ENCODE measurements around the gene EIF1AD. TPM values are rescaled to one million over a fixed set of nuclear protein-coding genes. Genes with fewer than 3 reads are reported as not detected.

The EIF1AD gene
- 10 to 100 TPM; 17.6 to 25.0 TPM for total RNA-seq

- H3K27me3 ChIP-seq, result no peaks in the 10 kb centered on the region
- H3K4me1 ChIP-seq, result peaks cover 0 to 22% of the 10 kb centered on the region in 2 donors
- peak within 1 kb of the TSS; percentile 77 to 86 for H3K4me3 ChIP-seq
- H3K36me3 ChIP-seq, result peaks cover 48% of the 10 kb centered on the region
- peak within 1 kb of the TSS; percentile 90 to 91 for H3K27ac ChIP-seq
- peak; percentile 94 for DNase-seq (ENCODE audit: low spot score)
- no peaks in the 10 kb centered on the region for H3K9me3 ChIP-seq
- TF ChIP-seq CTCF (IDR thresholded peaks at IDR 0.05), result no peak
Measured at GRCh38 chr11:66001942-66002647, at the start of gene EIF1AD, which contains the start of gene BANF1. Gene EIF1AD (minus strand): TSS chr11:66002157. CDS start chr11:66000389, 1,768 bp downstream. Gene BANF1 (plus strand): TSS chr11:66002503. CDS start chr11:66003251, 748 bp downstream.

GRCh38 chr11:66051371-66051765 lies 49.4 kb upstream of the EIF1AD start:
- peak overlapping the region; percentile 92 to 94 for H3K27ac ChIP-seq
- H3K4me3 ChIP-seq, result peak overlapping the region; percentile 98 to 100
- H3K4me1 ChIP-seq, result peaks cover 3 to 39% of the 10 kb centered on the region in 2 donors
- no peak for TF ChIP-seq CTCF (IDR thresholded peaks at IDR 0.05)
- peaks cover 22% of the 10 kb centered on the region for H3K36me3 ChIP-seq
- no peaks in the 10 kb centered on the region for H3K27me3 ChIP-seq
- no peaks in the 10 kb centered on the region for H3K9me3 ChIP-seq
- DNase-seq (ENCODE audit: low spot score), result no peak

GRCh38 chr11:66050581-66051231 lies 48.7 kb upstream of the EIF1AD start:
- Histone ChIP-seq H3K4me3 (no peak overlapping the region), H3K36me3 (peaks cover 16% of the 10 kb centered on the region), H3K4me1 (peaks cover 3 to 39% of the 10 kb centered on the region in 2 donors), H3K27me3 (no peaks in the 10 kb centered on the region), H3K27ac (peak overlapping the region; percentile 92 to 94), H3K9me3 (no peaks in the 10 kb centered on the region)
- TF ChIP-seq CTCF (IDR thresholded peaks at IDR 0.05), result no peak
- no peak for DNase-seq (ENCODE audit: low spot score)

GRCh38 chr11:66048547-66049323 lies 46.8 kb upstream of the EIF1AD start, which contains the start of gene GAL3ST3:
Gene GAL3ST3 (minus strand): TSS chr11:66049161. CDS start chr11:66045415, 3,746 bp downstream.
- H3K36me3 ChIP-seq, result no peaks in the 10 kb centered on the region
- peaks cover 3 to 46% of the 10 kb centered on the region in 2 donors for H3K4me1 ChIP-seq
- TF ChIP-seq CTCF (IDR thresholded peaks at IDR 0.05), result no peak
- no peaks in the 10 kb centered on the region for H3K27me3 ChIP-seq
- peak within 1 kb of the TSS; percentile 55 to 80 for H3K27ac ChIP-seq
- H3K4me3 ChIP-seq, result peak within 1 kb of the TSS; percentile 43 to 47
- DNase-seq (ENCODE audit: low spot score), result no peak
- H3K9me3 ChIP-seq, result no peaks in the 10 kb centered on the region

- Histone ChIP-seq H3K4me3 (peak overlapping the region; percentile 43 to 47), H3K27me3 (no peaks in the 10 kb centered on the region), H3K27ac (peak overlapping the region; percentile 56 to 80), H3K9me3 (no peaks in the 10 kb centered on the region), H3K4me1 (peaks cover 3 to 36% of the 10 kb centered on the region in 2 donors), H3K36me3 (no peaks in the 10 kb centered on the region)
- no peak for TF ChIP-seq CTCF (IDR thresholded peaks at IDR 0.05)
- DNase-seq (ENCODE audit: low spot score), result no peak
Measured at GRCh38 chr11:66047541-66048365, 45.8 kb upstream of the EIF1AD start.
